ACC112 (cell line): ENCODE results near the gene CFAP90.

ENCODE experiments used
- H2AFZ ChIP-seq: fragments of 200-600 bp; sonication (generic); one replicate; pipeline ENCODE4 v1.6.0; 2017; ENCODE audit warnings: antibody characterized with exemption, low read length; ENCODE audit not compliant: unreplicated experiment
- H3K27ac ChIP-seq: fragments of 200-600 bp; sonication (generic); 2 replicates; pipeline ENCODE4 v1.5.1; 2014; ENCODE audit warnings: low read depth, mild to moderate bottlenecking, antibody characterized with exemption, low read length, moderate library complexity
- H3K27me3 ChIP-seq: fragments of 200-600 bp; sonication (generic); 2 replicates; pipeline ENCODE4 v1.6.1; 2014; ENCODE audit warnings: mild to moderate bottlenecking, antibody characterized with exemption, low read length, moderate library complexity, mixed read lengths; ENCODE audit not compliant: insufficient read depth
- H3K36me3 ChIP-seq: fragments of 200-600 bp; sonication (generic); 2 replicates; pipeline ENCODE4 v1.6.1; 2016; ENCODE audit warnings: mild to moderate bottlenecking, antibody characterized with exemption, low read length, moderate library complexity, mixed read lengths; ENCODE audit not compliant: insufficient read depth
- H3K4me1 ChIP-seq: fragments of 200-600 bp; sonication (generic); one replicate; pipeline ENCODE4 v1.6.1; 2016; ENCODE audit warnings: low read length, mixed read lengths; ENCODE audit not compliant: insufficient read depth, unreplicated experiment, control insufficient read depth
- H3K4me3 ChIP-seq: fragments of 200-600 bp; sonication (generic); 2 replicates; pipeline ENCODE4 v1.5.1; 2014; ENCODE audit warnings: mild to moderate bottlenecking, low read depth, low read length
- H3K79me2 ChIP-seq: fragments of 200-600 bp; sonication (generic); one replicate; pipeline ENCODE4 v1.6.0; 2016; ENCODE audit warnings: low read length; ENCODE audit not compliant: control insufficient read depth, unreplicated experiment, insufficient read depth

CFAP90 gene

DNA sequence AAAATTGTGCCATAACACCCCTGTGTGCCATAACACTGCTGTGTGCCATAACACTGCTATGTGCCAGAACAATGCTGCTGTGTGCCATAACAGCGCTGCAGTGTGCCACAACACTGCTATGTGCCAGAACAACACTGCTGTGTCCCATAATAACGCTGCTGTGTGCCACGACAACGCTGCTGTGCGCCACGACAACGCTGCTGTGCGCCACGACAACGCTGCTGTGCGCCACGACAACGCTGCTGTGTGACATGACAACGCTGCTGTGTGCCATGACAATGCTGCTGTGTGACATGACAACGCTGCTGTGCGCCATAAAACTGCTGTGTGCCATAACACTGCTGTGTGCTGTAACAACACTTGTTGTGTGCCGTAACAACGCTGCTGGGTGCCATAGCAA lies 25.9 kb downstream of the CFAP90 start:
- no peaks in the 10 kb centered on the region for H3K4me1 ChIP-seq
- H2AFZ ChIP-seq, result no peak overlapping the region
- no peaks in the 10 kb centered on the region for H3K36me3 ChIP-seq
- H3K27me3 ChIP-seq, result peaks cover 53% of the 10 kb centered on the region
- no peaks in the 10 kb centered on the region for H3K79me2 ChIP-seq
- H3K27ac ChIP-seq, result no peak overlapping the region
- H3K4me3 ChIP-seq, result no peak overlapping the region

- Histone ChIP-seq H3K27me3 (peaks cover 52% of the 10 kb centered on the region), H3K4me3 (no peak overlapping the region), H3K36me3 (no peaks in the 10 kb centered on the region), H2AFZ (no peak overlapping the region), H3K27ac (no peak overlapping the region), H3K4me1 (no peaks in the 10 kb centered on the region), H3K79me2 (no peaks in the 10 kb centered on the region)
Measured at GRCh38 chr5:7823594-7823993, 27.3 kb downstream of the CFAP90 start.

DNA sequence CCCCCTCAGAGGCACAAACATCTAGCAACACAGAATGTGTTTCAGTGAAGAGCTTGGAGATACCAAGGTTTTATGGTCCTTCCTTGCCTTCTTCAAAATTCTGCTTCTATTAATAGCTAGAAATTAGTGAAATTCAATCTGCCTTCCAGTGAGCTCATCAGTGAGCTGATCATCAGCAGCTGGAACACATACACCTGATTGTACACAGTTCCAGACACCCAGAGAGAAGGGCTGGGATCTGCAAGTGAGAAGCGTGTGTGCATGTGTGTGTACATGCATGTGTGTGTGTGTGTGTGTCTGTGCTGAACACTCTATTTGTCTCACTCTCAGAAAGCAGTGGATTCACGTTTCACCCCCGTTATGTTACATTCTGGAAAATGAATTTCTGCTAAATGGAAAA lies 28.5 kb downstream of the CFAP90 start:
- H2AFZ ChIP-seq, result no peak overlapping the region
- no peak overlapping the region for H3K27ac ChIP-seq
- no peaks in the 10 kb centered on the region for H3K79me2 ChIP-seq
- H3K27me3 ChIP-seq, result peaks cover 47% of the 10 kb centered on the region
- H3K4me1 ChIP-seq, result no peaks in the 10 kb centered on the region
- H3K4me3 ChIP-seq, result no peak overlapping the region
- no peaks in the 10 kb centered on the region for H3K36me3 ChIP-seq

DNA sequence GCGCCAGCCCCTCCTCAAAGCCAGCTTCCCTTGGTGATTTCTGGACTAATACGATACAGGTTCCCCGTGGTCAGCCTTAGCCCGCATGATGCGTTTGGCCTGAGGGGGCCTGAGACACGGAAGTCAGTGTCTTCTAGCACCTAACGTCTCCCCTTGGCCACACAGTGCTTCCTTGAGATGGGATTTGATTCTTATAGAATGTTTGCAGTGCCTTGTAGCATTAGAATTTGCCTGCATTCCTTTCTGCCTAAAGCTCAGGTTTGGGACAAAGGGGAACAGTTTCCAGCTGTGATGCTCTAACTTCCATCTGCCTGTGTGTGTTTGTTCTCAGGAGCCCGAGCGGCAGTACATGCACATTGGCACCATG lies 34.4 kb downstream of the CFAP90 start:
- no peaks in the 10 kb centered on the region for H3K79me2 ChIP-seq
- H3K36me3 ChIP-seq, result no peaks in the 10 kb centered on the region
- peaks cover 36% of the 10 kb centered on the region for H3K27me3 ChIP-seq
- H3K27ac ChIP-seq, result no peak overlapping the region
- no peak overlapping the region for H2AFZ ChIP-seq
- H3K4me3 ChIP-seq, result no peak overlapping the region
- no peaks in the 10 kb centered on the region for H3K4me1 ChIP-seq

GRCh38 chr5:7815892-7816534 lies 34.9 kb downstream of the CFAP90 start:
- no peak overlapping the region for H2AFZ ChIP-seq
- H3K36me3 ChIP-seq, result no peaks in the 10 kb centered on the region
- no peaks in the 10 kb centered on the region for H3K79me2 ChIP-seq
- H3K4me3 ChIP-seq, result no peak overlapping the region
- H3K4me1 ChIP-seq, result no peaks in the 10 kb centered on the region
- H3K27me3 ChIP-seq, result peaks cover 34% of the 10 kb centered on the region
- H3K27ac ChIP-seq, result no peak overlapping the region

DNA sequence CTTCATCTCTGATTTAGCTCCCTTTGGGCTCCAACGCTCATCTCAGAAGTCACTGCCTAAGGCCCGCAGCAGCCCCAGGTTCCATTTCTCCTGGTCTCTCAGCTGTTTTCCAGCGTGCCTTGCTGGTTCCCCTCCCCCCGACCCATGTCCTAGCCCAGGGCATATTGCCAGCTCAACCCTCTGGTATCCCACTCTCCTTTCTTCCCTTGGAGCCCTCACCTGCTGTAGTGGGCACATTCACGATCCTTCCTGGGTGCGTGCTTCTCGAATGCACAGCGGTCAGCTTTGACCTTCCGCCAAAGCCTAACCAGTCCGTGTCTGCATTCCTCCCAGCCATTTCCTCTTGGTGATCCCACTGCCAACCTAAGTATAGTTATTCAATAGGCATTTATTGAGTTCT lies 36.1 kb downstream of the CFAP90 start:
- Histone ChIP-seq H2AFZ (no peak overlapping the region), H3K27me3 (peaks cover 27% of the 10 kb centered on the region; the same call in 1 of the 2 replicates), H3K4me1 (no peaks in the 10 kb centered on the region), H3K79me2 (no peaks in the 10 kb centered on the region), H3K27ac (no peak overlapping the region), H3K36me3 (no peaks in the 10 kb centered on the region), H3K4me3 (no peak overlapping the region)

DNA sequence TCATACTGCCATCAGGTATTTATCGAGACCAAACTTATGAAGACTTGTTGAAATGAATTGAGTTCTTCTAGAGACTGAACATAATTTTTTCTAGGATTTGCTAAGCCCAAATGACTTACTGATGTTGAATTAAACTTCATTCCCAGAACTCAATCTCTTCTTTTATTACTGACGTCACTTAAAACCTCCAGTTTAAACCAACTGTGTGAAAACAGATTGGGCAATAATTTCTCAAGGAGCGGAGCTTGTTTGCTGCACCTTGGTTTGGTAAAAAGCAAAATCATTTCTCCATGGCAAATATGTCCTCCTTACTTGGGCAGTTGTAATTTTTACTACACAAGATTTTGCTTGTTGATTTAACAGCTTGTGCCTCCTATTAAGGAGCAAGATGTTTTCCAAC lies 37.4 kb downstream of the CFAP90 start:
- Histone ChIP-seq H3K36me3 (no peaks in the 10 kb centered on the region), H3K79me2 (no peaks in the 10 kb centered on the region), H3K4me3 (no peak overlapping the region)

GRCh38 chr5:7813007-7813406 lies 37.9 kb downstream of the CFAP90 start:
- Histone ChIP-seq H3K79me2 (no peaks in the 10 kb centered on the region), H3K4me1 (no peaks in the 10 kb centered on the region), H2AFZ (no peak overlapping the region), H3K27me3 (peaks cover 25% of the 10 kb centered on the region; the same call in 1 of the 2 replicates), H3K36me3 (no peaks in the 10 kb centered on the region), H3K4me3 (no peak overlapping the region), H3K27ac (no peak overlapping the region)

More for the DNA sequence above, 37.4 kb downstream of the CFAP90 start:
- Histone ChIP-seq H3K27ac (no peak overlapping the region), H3K4me1 (no peaks in the 10 kb centered on the region), H3K27me3 (peaks cover 25% of the 10 kb centered on the region; the same call in 1 of the 2 replicates), H2AFZ (no peak overlapping the region)

DNA sequence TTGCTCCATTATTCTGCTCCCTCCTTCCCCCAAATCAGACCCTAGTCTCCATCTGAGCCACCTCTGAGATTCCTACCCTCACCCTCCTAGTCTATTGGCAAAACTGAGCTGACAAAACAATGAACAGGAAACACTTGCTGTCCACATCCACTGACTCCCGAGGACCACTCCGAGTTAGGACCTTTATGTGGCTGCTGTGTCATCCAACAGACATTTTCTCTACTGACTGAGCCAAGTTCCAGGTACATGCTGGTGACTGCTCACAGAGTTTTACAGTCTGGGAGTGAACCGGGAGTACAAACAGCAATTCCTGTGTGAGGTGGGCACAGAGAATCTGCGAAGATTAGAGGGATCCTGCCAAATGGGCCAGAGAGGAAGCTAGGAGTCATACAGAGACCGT lies 39.2 kb downstream of the CFAP90 start:
- no peak overlapping the region for H2AFZ ChIP-seq

DNA sequence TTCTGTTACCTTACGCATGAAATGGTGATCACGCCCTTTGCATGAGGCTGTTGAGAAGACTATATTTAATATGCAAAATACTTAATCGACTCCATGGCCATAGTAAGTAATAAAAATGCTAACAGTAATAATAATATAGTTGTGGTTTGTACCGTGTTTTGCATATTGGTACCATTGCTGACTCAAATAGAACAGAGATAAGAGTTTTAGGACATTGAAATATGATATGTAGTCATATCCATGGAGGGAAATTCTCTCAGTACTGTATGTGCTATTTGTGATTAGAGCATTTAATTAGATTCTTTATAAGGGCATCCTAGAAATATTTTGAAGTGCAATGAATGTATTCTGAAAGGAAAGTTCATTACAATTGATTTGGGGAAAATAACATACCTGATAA lies 41.9 kb downstream of the CFAP90 start:
- no peak overlapping the region for H3K27ac ChIP-seq
- H3K79me2 ChIP-seq, result no peaks in the 10 kb centered on the region
- H3K36me3 ChIP-seq, result no peaks in the 10 kb centered on the region
- no peak overlapping the region for H2AFZ ChIP-seq
- H3K4me3 ChIP-seq, result no peak overlapping the region
- peaks cover 10% of the 10 kb centered on the region; the same call in 1 of the 2 replicates for H3K27me3 ChIP-seq
- no peaks in the 10 kb centered on the region for H3K4me1 ChIP-seq

More for the DNA sequence above, 39.2 kb downstream of the CFAP90 start:
- peaks cover 21% of the 10 kb centered on the region; the same call in 1 of the 2 replicates for H3K27me3 ChIP-seq
- H3K36me3 ChIP-seq, result no peaks in the 10 kb centered on the region
- no peaks in the 10 kb centered on the region for H3K79me2 ChIP-seq
- no peak overlapping the region for H3K27ac ChIP-seq
- H3K4me1 ChIP-seq, result no peaks in the 10 kb centered on the region
- no peak overlapping the region for H3K4me3 ChIP-seq

- Histone ChIP-seq H3K27me3 (no peaks in the 10 kb centered on the region), H3K79me2 (no peaks in the 10 kb centered on the region), H3K4me1 (no peaks in the 10 kb centered on the region), H3K4me3 (no peak overlapping the region), H2AFZ (no peak overlapping the region), H3K36me3 (no peaks in the 10 kb centered on the region), H3K27ac (no peak overlapping the region)
Measured at GRCh38 chr5:7805379-7805778, 45.6 kb downstream of the CFAP90 start.
